K562 (cell line): ENCODE results near the gene LCTL. TPM values are rescaled to one million over a fixed set of nuclear protein-coding genes. Genes with fewer than 3 reads are reported as not detected.

Experiments used
- AFF4 ChIP-seq: sonication (generic); formaldehyde crosslinking; IDR thresholded peaks from 2 replicates; pipeline ENCODE4 v1.8.0; 2023; ENCODE audit warnings: mild to moderate bottlenecking, missing genetic modification reagents
- ETS2 ChIP-seq: IDR thresholded peaks from 2 replicates; pipeline ENCODE4 v1.6.1; 2016; ENCODE audit warnings: borderline replicate concordance, missing genetic modification characterization, mild to moderate bottlenecking, moderate library complexity, missing compliant biosample characterization; ENCODE audit not compliant: poor library complexity, severe bottlenecking
- GATAD2A ChIP-seq: fragments of 450-650 bp; IDR thresholded peaks from 2 replicates; pipeline ENCODE4 v1.6.1; 2017
- GTF2E2 ChIP-seq: fragments of 200-800 bp; sonication (Bioruptor generic); IDR thresholded peaks from 2 replicates; pipeline ENCODE4 v1.6.1; 2016; ENCODE audit warnings: missing genetic modification characterization, missing compliant biosample characterization
- HIVEP1 ChIP-seq: fragments of 250-450 bp; sonication (Bioruptor Pico); IDR thresholded peaks from 2 replicates; pipeline ENCODE4 v1.4.0; 2020; ENCODE audit warnings: mild to moderate bottlenecking
- ID3 ChIP-seq, 2 experiments: fragments of 250-450 bp in 1 of 2; fragments of 450-650 bp in 1 of 2; sonication (Bioruptor Pico) in 1 of 2; IDR thresholded peaks; 2 replicates each; pipeline versions ENCODE4 v1.6.1 to v1.8.0; 2016 to 2021; ENCODE audit warnings: mild to moderate bottlenecking in 2 of 2, moderate library complexity in 2 of 2, missing compliant biosample characterization in 1 of 2, missing genetic modification characterization in 1 of 2
- MCM3 ChIP-seq: fragments of 450-650 bp; IDR thresholded peaks from 2 replicates; pipeline ENCODE4 v1.6.1; 2016
- MTF1 ChIP-seq: fragments of 250-450 bp; sonication (Bioruptor Pico); IDR thresholded peaks from 2 replicates; pipeline ENCODE4 v1.9.0; 2021; ENCODE audit warnings: moderate library complexity, mild to moderate bottlenecking, inconsistent platforms, borderline replicate concordance
- PHTF2 ChIP-seq: fragments of 250-450 bp; sonication (Bioruptor Pico); IDR thresholded peaks from 2 replicates; pipeline ENCODE4 v1.5.0; 2021; ENCODE audit warnings: mild to moderate bottlenecking
- RAD51 ChIP-seq: fragments of 450-650 bp; IDR thresholded peaks from 2 replicates; pipeline ENCODE4 v1.7.1; 2016; ENCODE audit warnings: low read depth, mild to moderate bottlenecking, borderline replicate concordance
- RBM17 ChIP-seq: fragments of 200-400 bp; formaldehyde crosslinking; IDR thresholded peaks from 2 replicates; pipeline ENCODE4 v1.6.1; 2017; ENCODE audit warnings: low read depth, mild to moderate bottlenecking, low read length, borderline replicate concordance
- SNRNP70 ChIP-seq: fragments of 200-400 bp; formaldehyde crosslinking; optimal IDR thresholded peaks from 2 replicates; pipeline ENCODE3; 2017; ENCODE audit warnings: low read depth, low read length
- TAF15 ChIP-seq: fragments of 200-400 bp; formaldehyde crosslinking; IDR thresholded peaks from 2 replicates; pipeline ENCODE4 v1.6.1; 2017; ENCODE audit warnings: mild to moderate bottlenecking, low read depth, low read length, moderate library complexity
- TEAD2 ChIP-seq: fragments of 450-650 bp; IDR thresholded peaks from 2 replicates; pipeline ENCODE4 v1.6.1; 2016; ENCODE audit warnings: missing genetic modification characterization, control low read depth, missing compliant biosample characterization
- ZBTB43 ChIP-seq: sonication (generic); formaldehyde crosslinking; IDR thresholded peaks from 2 replicates; pipeline ENCODE4 v1.8.0; 2023; ENCODE audit warnings: mild to moderate bottlenecking, missing genetic modification reagents
- ZKSCAN8 ChIP-seq: fragments of 200-800 bp; sonication (Bioruptor generic); IDR thresholded peaks from 2 replicates; pipeline ENCODE4 v1.6.1; 2016; ENCODE audit warnings: missing genetic modification characterization, missing compliant biosample characterization
- ZNF121 ChIP-seq: sonication (generic); formaldehyde crosslinking; conservative IDR thresholded peaks from 2 replicates; pipeline ENCODE4 v1.8.0; 2022; ENCODE audit warnings: missing genetic modification reagents
- ZNF146 ChIP-seq: IDR thresholded peaks from one replicate; pipeline ENCODE4 v1.6.1; 2018; ENCODE audit warnings: missing compliant biosample characterization; ENCODE audit not compliant: unreplicated experiment
- ZNF23 ChIP-seq: fragments of 250-450 bp; sonication (Bioruptor Pico); IDR thresholded peaks from 2 replicates; pipeline ENCODE4 v1.4.0; 2020; ENCODE audit warnings: mild to moderate bottlenecking
- ZNF280A ChIP-seq: fragments of 450-650 bp; IDR thresholded peaks from 2 replicates; pipeline ENCODE4 v1.6.1; 2018; ENCODE audit warnings: mild to moderate bottlenecking, low read depth; ENCODE audit not compliant: partially characterized antibody
- ZNF57 ChIP-seq: fragments of 450-650 bp; formaldehyde crosslinking; IDR thresholded peaks from 2 replicates; pipeline ENCODE4 v1.4.0; 2020; ENCODE audit warnings: mild to moderate bottlenecking, moderate library complexity
- ZNF583 ChIP-seq: fragments of 250-450 bp; sonication (Bioruptor Pico); IDR thresholded peaks from 2 replicates; pipeline ENCODE4 v1.4.0; 2020
- polyA plus RNA-seq, 8 experiments: library from polyadenylated mRNA; depleted of rRNA in 4 of 8; stranded (reverse) in 5 of 8; unstranded in 3 of 8; fragments of >200 nt; fragmentation: Nextera tagmentation in 2 of 8; fragmentation: Illumina TruSeq in 1 of 8; extraction: Ambion mirVana in 2 of 8; extraction: Trizol in 1 of 8; gene quantifications; 2 replicates each; pipeline versions ENCODE4 v1.2.1 to v1.2.3, GENCODE V29; 2011 to 2014; ENCODE audit warnings: inconsistent platforms in 1 of 8, missing spikeins in 1 of 8
- total RNA-seq, 7 experiments: library from RNA; depleted of rRNA in 6 of 7; stranded (reverse); fragments of >200 nt in 6 of 7; fragmentation: Illumina TruSeq in 2 of 7; extraction: Trizol in 2 of 7; gene quantifications; 2 replicates each; pipeline versions ENCODE4 v1.2.1 to v1.2.3, GENCODE V29; 2011 to 2021; ENCODE audit warnings: low replicate concordance in 1 of 7

Gene LCTL
- total and polyA plus RNA-seq, 9 of the 15 experiments (the other 6 are each of a cell fraction or from before 2014, with no cell fraction given) = 0.08 to 0.31 (median 0.17) TPM; not detected in 6

GRCh38 chr15:66592505-66593218 is 26.9 kb upstream of the LCTL start (continued):
- TF ChIP-seq AFF4 (CRISPR knock-in tag) = no peak
- no peak for TF ChIP-seq TEAD2 (tag)
- TF ChIP-seq TAF15 = no peak
- no peak for TF ChIP-seq ZNF280A
- no peak for TF ChIP-seq MTF1
- TF ChIP-seq PHTF2 (CRISPR knock-in tag) = no peak
- TF ChIP-seq SNRNP70 = no peak
- TF ChIP-seq ZNF583 (CRISPR knock-in tag) = no peak
- TF ChIP-seq GTF2E2 (tag) = no peak
- no peak for TF ChIP-seq ID3 (CRISPR knock-in tag; IDR thresholded peaks at IDR 0.05)
- no peak for TF ChIP-seq ID3 (tag; IDR thresholded peaks at IDR 0.05)
- TF ChIP-seq ZNF121 = no peak
- no peak for TF ChIP-seq RAD51
- no peak for TF ChIP-seq ZNF146
- no peak for TF ChIP-seq GATAD2A
- no peak for TF ChIP-seq RBM17
- TF ChIP-seq HIVEP1 (CRISPR knock-in tag) = no peak
- TF ChIP-seq ZKSCAN8 (CRISPR knock-in tag) = no peak
- TF ChIP-seq ZBTB43 (CRISPR knock-in tag) = no peak
- no peak for TF ChIP-seq MCM3
- no peak for TF ChIP-seq ZNF23 (CRISPR knock-in tag)
- TF ChIP-seq ETS2 (tag) = no peak
- TF ChIP-seq ZNF57 (CRISPR knock-in tag) = no peak
